D721Med (cell line): ENCODE results near the gene CHCHD3.
"Not testable (repeated sequence)": the region's sequence is repeated elsewhere in the genome, so short reads cannot be mapped to it uniquely, and the experiment has no call there.

Experiments used
- DNase-seq: peaks from one replicate; pipeline ENCODE4 v3.0.0; 2011; ENCODE audit warnings: low spot score; ENCODE audit not compliant: insufficient read length
- FAIRE-seq: peaks from 2 replicates; lab custom pipeline; 2011; peaks lifted over from hg19 to GRCh38; lab: Jason Lieb, UNC
- CTCF ChIP-seq: IDR thresholded peaks from 2 replicates; pipeline ENCODE4 v1.5.1; 2012; ENCODE audit warnings: mild to moderate bottlenecking, control low read depth; ENCODE audit not compliant: insufficient read depth; ENCODE audit errors: missing control alignments

CHCHD3 gene

GRCh38 chr7:133036289-133036688 lies 45.6 kb downstream of the CHCHD3 start:
- TF ChIP-seq CTCF: no peak
- no peak for FAIRE-seq
- no peak for DNase-seq

DNA sequence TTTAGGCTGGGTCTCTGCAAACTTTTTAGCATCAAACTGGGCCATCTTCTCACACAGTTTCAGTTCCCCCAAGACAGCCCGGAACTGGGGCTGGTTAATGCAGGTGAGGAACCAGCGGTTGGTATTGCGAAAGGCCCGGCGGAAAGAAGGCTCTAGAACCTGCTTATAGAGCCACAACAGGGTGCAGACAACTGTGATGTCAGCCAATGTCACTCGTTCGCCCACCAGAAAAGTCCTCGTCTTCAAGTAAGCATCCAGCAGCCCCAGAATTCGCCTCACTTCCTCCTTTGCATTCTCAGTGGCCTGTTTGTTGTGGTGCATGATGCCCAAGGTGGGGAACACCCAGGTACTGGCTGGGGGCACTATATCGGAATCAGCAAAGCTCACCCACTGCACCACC lies 46.6 kb downstream of the CHCHD3 start:
- not testable (repeated sequence) for FAIRE-seq, DNase-seq

GRCh38 chr7:133030346-133030745 lies 51.5 kb downstream of the CHCHD3 start:
- FAIRE-seq (no peak), DNase-seq (no peak)
- TF ChIP-seq CTCF: no peak

GRCh38 chr7:133029463-133029862 lies 52.4 kb downstream of the CHCHD3 start:
- no peak for FAIRE-seq
- no peak for TF ChIP-seq CTCF
- no peak for DNase-seq

GRCh38 chr7:133027397-133027796 lies 54.5 kb downstream of the CHCHD3 start:
- no peak for FAIRE-seq
- TF ChIP-seq CTCF: no peak

GRCh38 chr7:133026210-133026859 lies 55.6 kb downstream of the CHCHD3 start:
- no peak for FAIRE-seq

More at GRCh38 chr7:133027397-133027796, 54.5 kb downstream of the CHCHD3 start:
- DNase-seq: no peak

DNA sequence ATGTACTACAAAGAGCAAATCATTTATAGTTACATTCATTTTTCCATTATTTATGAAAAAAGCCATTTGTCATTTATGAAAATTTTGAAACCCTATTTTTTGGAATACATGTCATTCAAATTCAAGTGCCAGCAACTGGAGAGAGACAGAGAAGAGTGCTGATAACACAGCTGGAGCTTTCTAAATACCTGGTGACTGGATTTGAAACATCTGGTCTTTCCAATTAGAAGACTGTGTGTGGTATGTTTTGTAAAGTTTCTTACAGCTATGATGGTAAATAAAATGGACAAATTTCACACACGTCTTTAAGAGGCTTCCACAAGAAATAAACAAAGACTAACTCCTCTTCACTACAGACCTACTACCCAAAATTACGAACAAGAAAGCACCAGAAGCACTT lies 56.8 kb downstream of the CHCHD3 start:
- DNase-seq (no peak), FAIRE-seq (no peak)
- TF ChIP-seq CTCF: no peak

More at GRCh38 chr7:133026210-133026859, 55.6 kb downstream of the CHCHD3 start:
- no peak for DNase-seq
- TF ChIP-seq CTCF: no peak
